Activated CD4-positive, CD25-positive, alpha-beta regulatory T cell treated with anti-CD3 and anti-CD28 coated beads, Interleukin-2, amount 50 U/mL, for 16 hours (primary cell): ENCODE measurements around the gene KLHDC8A.
"Not testable (repeated sequence)": the region's sequence is repeated elsewhere in the genome, so short reads cannot be mapped to it uniquely, and the experiment has no call there.

Experiments
- DNase-seq: peaks from one replicate; pipeline ENCODE4 v3.0.0-alpha.2; 2020; ENCODE audit warnings: low read depth, low spot score

Gene KLHDC8A

GRCh38 chr1:205298191-205298994, 58.3 kb downstream of the KLHDC8A start:
- no peak for DNase-seq

GRCh38 chr1:205297546-205298177, 59.1 kb downstream of the KLHDC8A start:
- not testable (repeated sequence) for DNase-seq

DNA sequence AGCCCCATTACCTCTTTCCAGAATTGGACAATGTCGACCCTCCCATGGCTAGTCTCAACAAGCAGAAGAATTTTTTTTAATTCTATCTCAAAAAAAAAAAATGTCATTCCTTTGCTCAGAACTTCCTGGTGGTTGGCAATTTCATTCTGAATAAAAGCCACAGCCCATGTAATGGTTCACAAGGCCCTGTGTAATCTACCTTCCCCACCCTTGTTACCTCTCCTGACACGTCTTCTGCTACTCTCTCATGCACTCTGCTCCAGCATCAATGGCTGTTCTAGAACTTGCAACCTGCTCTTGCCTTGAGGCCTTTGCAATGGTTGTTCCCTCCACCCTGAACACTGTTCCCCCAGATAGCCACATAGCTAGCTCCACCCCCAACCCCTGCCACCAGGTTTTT, 60.6 kb downstream of the KLHDC8A start:
- DNase-seq = no peak

- no peak for DNase-seq
These were observed 61.8 kb downstream of the KLHDC8A start for GRCh38 chr1:205294934-205295333.

DNA sequence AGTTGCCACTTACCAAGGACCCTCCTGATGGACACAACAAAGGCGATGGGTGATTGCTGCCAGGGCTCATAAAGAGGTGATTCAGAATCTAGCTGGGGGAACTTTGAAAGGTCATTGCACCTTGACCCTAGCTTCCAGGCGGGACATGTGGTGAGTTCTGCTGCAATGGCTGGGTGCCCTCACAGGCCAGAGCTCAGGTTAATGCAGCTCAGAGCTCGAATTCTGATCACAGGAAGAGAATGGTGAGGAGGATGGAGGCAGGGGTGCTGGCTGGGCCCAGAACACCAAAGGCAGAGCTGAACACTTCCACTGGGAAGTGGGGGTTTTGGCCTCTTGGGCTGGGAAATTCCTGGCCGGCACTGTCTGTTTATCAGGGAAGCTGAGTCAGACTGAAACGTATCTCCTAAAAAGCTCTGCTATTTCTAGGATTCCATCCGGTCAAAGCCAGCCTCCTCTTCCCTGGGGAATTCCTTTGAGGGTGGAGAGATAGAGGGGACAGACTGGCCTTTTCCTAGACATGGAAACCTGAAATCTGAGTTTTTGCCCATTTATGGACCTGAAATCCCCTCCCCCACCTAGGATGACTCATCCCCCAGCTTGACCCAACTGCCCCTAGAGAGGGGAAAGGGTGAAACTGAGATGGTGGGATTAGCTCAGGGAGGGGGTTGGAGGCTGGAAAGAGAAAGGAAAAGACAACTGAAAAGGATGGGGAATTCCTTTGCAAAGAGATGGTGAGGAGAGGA, 62.4 kb downstream of the KLHDC8A start:
- no peak for DNase-seq

GRCh38 chr1:205293350-205294074, 63.2 kb downstream of the KLHDC8A start:
- DNase-seq = no peak

GRCh38 chr1:205291596-205291995, 65.1 kb downstream of the KLHDC8A start:
- DNase-seq = no peak

- peak; percentile 71 for DNase-seq
These were observed 68.8 kb downstream of the KLHDC8A start for GRCh38 chr1:205287767-205288559.

GRCh38 chr1:205287076-205287475, 69.6 kb downstream of the KLHDC8A start:
- no peak for DNase-seq

DNA sequence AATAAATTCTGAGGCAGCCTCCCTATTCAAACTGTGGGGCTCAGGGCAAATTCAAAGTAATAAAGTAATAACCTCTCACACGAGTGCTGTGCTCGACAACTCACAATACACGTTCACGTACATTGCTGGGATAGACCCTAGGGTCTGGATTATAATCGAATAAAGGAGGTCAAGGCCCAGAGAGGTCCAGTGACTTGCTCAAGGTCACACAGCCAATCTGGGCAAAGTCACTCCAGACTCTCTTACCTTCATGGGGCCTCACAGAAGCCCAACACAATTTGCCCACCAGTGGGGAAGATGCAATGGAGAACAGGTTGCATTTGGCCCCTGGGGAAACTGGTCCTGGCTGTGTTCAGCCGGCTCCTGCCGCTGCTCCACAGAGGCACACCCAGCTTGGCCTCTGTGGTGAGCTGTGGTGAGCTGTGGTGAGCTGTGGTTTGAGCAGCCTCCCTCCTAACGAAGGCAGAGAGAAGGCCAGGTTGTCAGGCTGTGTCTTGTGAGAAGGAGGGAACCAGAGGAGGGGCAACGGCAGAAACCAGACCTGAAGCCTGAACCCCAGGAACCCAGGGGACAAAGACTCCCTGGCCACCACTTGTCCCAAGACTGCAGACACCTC, 70.3 kb downstream of the KLHDC8A start:
- peak; percentile 26 for DNase-seq
